ENCODE measurements around the gene NRIP2.
"Not testable (repeated sequence)": the region's sequence is repeated elsewhere in the genome, so short reads cannot be mapped to it uniquely, and the experiment has no call there.

Gene NRIP2

GRCh38 chr12:2834581-2835491, at the start of gene NRIP2:
Gene NRIP2 (minus strand): TSS chr12:2835035. CDS start chr12:2834983, 52 bp downstream.
- DNase-seq (ENCODE audit: low spot score): no peak

- no peak for DNase-seq (ENCODE audit: low spot score)
Observed at GRCh38 chr12:2879853-2880252, 45.0 kb upstream of the NRIP2 start.

GRCh38 chr12:2877953-2878732, 43.3 kb upstream of the NRIP2 start:
- DNase-seq (ENCODE audit: low spot score): no peak

GRCh38 chr12:2877047-2877952, 42.5 kb upstream of the NRIP2 start, which contains the start of the genes FOXM1 and RHNO1:
Gene FOXM1 (minus strand): TSS chr12:2877174. CDS start chr12:2874478, 2,696 bp downstream.
Gene RHNO1 (plus strand): TSS chr12:2877223. CDS start chr12:2885367, 8,144 bp downstream.
- DNase-seq (ENCODE audit: low spot score): peak; percentile 90

- DNase-seq (ENCODE audit: low spot score): peak; percentile 40
Observed at GRCh38 chr12:2876431-2877046, 41.7 kb upstream of the NRIP2 start.

- not testable (repeated sequence) for DNase-seq (ENCODE audit: low spot score)
Observed at GRCh38 chr12:2868986-2869632, 34.3 kb upstream of the NRIP2 start.

- no peak for DNase-seq (ENCODE audit: low spot score)
Observed at GRCh38 chr12:2864198-2864597, 29.4 kb upstream of the NRIP2 start.

- not testable (repeated sequence) for DNase-seq (ENCODE audit: low spot score)
Observed at GRCh38 chr12:2863402-2863801, 28.6 kb upstream of the NRIP2 start.

- DNase-seq (ENCODE audit: low spot score): no peak
Observed at GRCh38 chr12:2862876-2863275, 28.0 kb upstream of the NRIP2 start.

GRCh38 chr12:2860170-2860569, 25.3 kb upstream of the NRIP2 start:
- no peak for DNase-seq (ENCODE audit: low spot score)

- DNase-seq (ENCODE audit: low spot score): no peak
Observed at GRCh38 chr12:2858944-2859421, 24.1 kb upstream of the NRIP2 start.

GRCh38 chr12:2858334-2858733, 23.5 kb upstream of the NRIP2 start:
- DNase-seq (ENCODE audit: low spot score): no peak

GRCh38 chr12:2857576-2857975, 22.7 kb upstream of the NRIP2 start:
- DNase-seq (ENCODE audit: low spot score): no peak

- DNase-seq (ENCODE audit: low spot score): no peak
Observed at GRCh38 chr12:2857021-2857431, 22.2 kb upstream of the NRIP2 start, which contains the start of gene TEX52. Gene TEX52 (minus strand): TSS chr12:2857039. CDS start chr12:2857026, 13 bp downstream.

- DNase-seq (ENCODE audit: low spot score): no peak
Observed at GRCh38 chr12:2856051-2856450, 21.2 kb upstream of the NRIP2 start.

- DNase-seq (ENCODE audit: low spot score): no peak
Observed at GRCh38 chr12:2855546-2855945, 20.7 kb upstream of the NRIP2 start.

- no peak for DNase-seq (ENCODE audit: low spot score)
Observed at GRCh38 chr12:2854669-2855453, 20.0 kb upstream of the NRIP2 start.

GRCh38 chr12:2853626-2854025, 18.8 kb upstream of the NRIP2 start:
- DNase-seq (ENCODE audit: low spot score): peak; percentile 90

- DNase-seq (ENCODE audit: low spot score): no peak
Observed at GRCh38 chr12:2851931-2852330, 17.1 kb upstream of the NRIP2 start.

GRCh38 chr12:2845280-2845679, 10.4 kb upstream of the NRIP2 start:
- no peak for DNase-seq (ENCODE audit: low spot score)

Data from HuH-7.5 (cell line).